Activated CD4-positive, alpha-beta memory T cell treated with anti-CD3 and anti-CD28 coated beads, Interleukin-2, amount 10 ng/mL, durations not matched to agents 7 days and 5 days (primary cell): ENCODE measurements around the gene ARCN1. TPM values are rescaled to one million over a fixed set of nuclear protein-coding genes. Genes with fewer than 3 reads are reported as not detected.

Experiments
- CTCF ChIA-PET: fragments of 350-600 bp; sonication (Branson Sonifier 250); formaldehyde crosslinking; loops from one replicate; lab custom pipeline; 2021; ENCODE audit warnings: antibody characterized with exemption, inconsistent platforms; lab: Charles Lee
- POLR2A ChIA-PET: fragments of 350-600 bp; sonication (Branson Sonifier 250); formaldehyde crosslinking; loops from one replicate; lab custom pipeline; 2021; ENCODE audit warnings: antibody characterized with exemption; lab: Charles Lee
- DNase-seq: peaks from one replicate; pipeline ENCODE4 v3.0.0-alpha.2; 2020
- H3K27ac Mint-ChIP-seq: one replicate; pipeline ENCODE4 v1.8.0; 2021; ENCODE audit warnings: mild to moderate bottlenecking, mixed read lengths
- H3K27me3 Mint-ChIP-seq: one replicate; pipeline ENCODE4 v1.8.0; 2021; ENCODE audit warnings: mixed read lengths
- H3K36me3 Mint-ChIP-seq: one replicate; pipeline ENCODE4 v1.8.0; 2021; ENCODE audit warnings: low read depth, mixed read lengths
- H3K4me1 Mint-ChIP-seq: one replicate; pipeline ENCODE4 v1.8.0; 2021; ENCODE audit warnings: mixed read lengths
- H3K4me3 Mint-ChIP-seq: one replicate; pipeline ENCODE4 v1.8.0; 2021; ENCODE audit warnings: mild to moderate bottlenecking, mixed read lengths
- H3K9me3 Mint-ChIP-seq: one replicate; pipeline ENCODE4 v1.8.0; 2021; ENCODE audit warnings: mixed read lengths
- total RNA-seq, 2 experiments: library from RNA; stranded (reverse); gene quantifications; one replicate each; pipeline ENCODE4 v1.2.3, GENCODE V29; 2021

The ARCN1 gene
- 100 to 1,000 TPM; 138 to 141 TPM for total RNA-seq

- ChIA-PET POLR2A (interaction anchor here (0.6 to 2.8 kb wide), 26 partner anchors 8 to 570 kb away, joined by 3 to 18 read pairs (median 4); partner anchors contain the start of genes CD3E, DDX6, MPZL3 and PHLDB1), CTCF (interaction anchor here (0.6 to 1.6 kb wide), 5 partner anchors 18 to 380 kb away, joined by 3 to 4 read pairs (median 4); no protein-coding TSS in a partner anchor)
- Mint-ChIP-seq H3K27me3 (no peaks in the 10 kb centered on the region), H3K4me1 (peaks cover 45% of the 10 kb centered on the region), H3K4me3 (peak within 1 kb of the TSS; percentile 93), H3K27ac (peak within 1 kb of the TSS; percentile 92), H3K36me3 (peaks cover 31% of the 10 kb centered on the region), H3K9me3 (no peaks in the 10 kb centered on the region)
- DNase-seq = peak; percentile 82
These were observed at the start of gene ARCN1 for GRCh38 chr11:118572061-118572980. ARCN1 (plus strand) TSS chr11:118572409; CDS start chr11:118572548, 139 bp downstream.

DNA sequence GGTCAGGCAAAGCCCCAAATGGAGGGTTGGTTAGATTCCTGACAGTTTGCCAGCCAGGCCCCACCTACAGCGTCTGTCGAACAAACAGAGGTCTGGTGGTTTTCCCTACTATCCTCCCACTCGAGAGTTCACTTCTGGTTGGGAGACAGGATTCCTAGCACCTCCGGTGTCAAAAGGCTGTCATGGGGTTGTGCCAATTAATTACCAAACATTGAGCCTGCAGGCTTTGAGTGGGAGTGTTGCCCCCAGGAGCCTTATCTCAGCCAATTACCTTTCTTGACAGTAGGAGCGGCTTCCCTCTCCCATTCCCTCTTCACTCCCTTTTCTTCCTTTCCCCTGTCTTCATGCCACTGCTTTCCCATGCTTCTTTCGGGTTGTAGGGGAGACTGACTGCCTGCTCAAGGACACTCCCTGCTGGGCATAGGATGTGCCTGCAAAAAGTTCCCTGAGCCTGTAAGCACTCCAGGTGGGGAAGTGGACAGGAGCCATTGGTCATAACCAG, 49.6 kb upstream of the ARCN1 start:
- Mint-ChIP-seq H3K27me3 (no peaks in the 10 kb centered on the region), H3K36me3 (peaks cover 52% of the 10 kb centered on the region), H3K4me1 (peaks cover 2% of the 10 kb centered on the region), H3K9me3 (no peaks in the 10 kb centered on the region), H3K4me3 (no peak overlapping the region), H3K27ac (peak overlapping the region; percentile 51)
- POLR2A ChIA-PET = no interaction called here
- no peak for DNase-seq
- CTCF ChIA-PET = interaction anchor here (1.2 kb wide), 1 partner anchor 26 kb away, joined by 3 read pairs; no protein-coding TSS in a partner anchor

DNA sequence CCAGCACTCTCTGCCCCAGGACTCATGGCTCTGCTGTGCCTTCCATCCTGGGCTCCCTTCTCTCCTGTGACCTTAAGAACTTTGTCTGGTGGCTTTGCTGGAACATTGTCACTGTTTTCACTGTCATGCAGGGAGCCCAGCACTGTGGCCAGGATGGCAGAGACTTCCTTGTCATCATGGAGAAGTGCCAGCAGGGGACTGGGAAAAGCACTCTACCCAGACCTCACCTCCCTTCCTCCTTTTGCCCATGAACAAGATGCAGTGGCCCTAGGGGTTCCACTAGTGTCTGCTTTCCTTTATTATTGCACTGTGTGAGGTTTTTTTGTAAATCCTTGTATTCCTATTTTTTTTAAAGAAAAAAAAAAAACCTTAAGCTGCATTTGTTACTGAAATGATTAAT, 47.9 kb upstream of the ARCN1 start:
- DNase-seq = no peak
- Mint-ChIP-seq H3K9me3 (no peaks in the 10 kb centered on the region), H3K4me3 (no peak overlapping the region), H3K36me3 (peaks cover 48% of the 10 kb centered on the region), H3K27me3 (no peaks in the 10 kb centered on the region), H3K27ac (no peak overlapping the region), H3K4me1 (peaks cover 7% of the 10 kb centered on the region)
- ChIA-PET POLR2A (no interaction called here), CTCF (interaction anchor here (0.7 to 1.2 kb wide), 3 partner anchors 27 to 138 kb away, joined by 3 read pairs; no protein-coding TSS in a partner anchor)

DNA sequence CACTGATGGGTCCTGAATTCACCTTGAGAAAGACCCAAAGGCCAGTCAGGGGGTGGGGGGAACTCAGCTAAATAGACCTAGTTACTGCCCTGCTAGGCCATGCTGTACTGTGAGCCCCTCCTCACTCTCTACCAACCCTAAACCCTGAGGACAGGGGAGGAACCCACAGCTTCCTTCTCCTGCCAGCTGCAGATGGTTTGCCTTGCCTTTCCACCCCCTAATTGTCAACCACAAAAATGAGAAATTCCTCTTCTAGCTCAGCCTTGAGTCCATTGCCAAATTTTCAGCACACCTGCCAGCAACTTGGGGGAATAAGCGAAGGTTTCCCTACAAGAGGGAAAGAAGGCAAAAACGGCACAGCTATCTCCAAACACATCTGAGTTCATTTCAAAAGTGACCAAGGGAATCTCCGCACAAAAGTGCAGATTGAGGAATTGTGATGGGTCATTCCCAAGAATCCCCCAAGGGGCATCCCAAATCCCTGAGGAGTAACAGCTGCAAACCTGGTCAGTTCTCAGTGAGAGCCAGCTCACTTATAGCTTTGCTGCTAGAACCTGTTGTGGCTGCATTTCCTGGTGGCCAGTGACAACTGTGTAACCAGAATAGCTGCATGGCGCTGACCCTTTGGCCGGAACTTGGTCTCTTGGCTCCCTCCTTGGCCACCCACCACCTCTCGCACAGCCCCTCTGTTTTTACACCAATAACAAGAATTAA, 47.3 kb upstream of the ARCN1 start:
- no peak for DNase-seq
- peaks cover 43% of the 10 kb centered on the region for H3K36me3 Mint-ChIP-seq
- no peak overlapping the region for H3K27ac Mint-ChIP-seq
- ChIA-PET POLR2A (no interaction called here), CTCF (interaction anchor here (0.7 to 1.5 kb wide), 4 partner anchors 27 to 138 kb away, joined by 3 read pairs; no protein-coding TSS in a partner anchor)
- no peaks in the 10 kb centered on the region for H3K27me3 Mint-ChIP-seq
- no peaks in the 10 kb centered on the region for H3K9me3 Mint-ChIP-seq
- H3K4me3 Mint-ChIP-seq = no peak overlapping the region
- peaks cover 13% of the 10 kb centered on the region for H3K4me1 Mint-ChIP-seq

- Mint-ChIP-seq H3K36me3 (peaks cover 26% of the 10 kb centered on the region), H3K27ac (no peak overlapping the region), H3K4me1 (peaks cover 22% of the 10 kb centered on the region), H3K4me3 (no peak overlapping the region), H3K27me3 (no peaks in the 10 kb centered on the region), H3K9me3 (no peaks in the 10 kb centered on the region)
- ChIA-PET POLR2A (interaction anchor here (0.6 to 0.9 kb wide), 2 partner anchors 12 to 46 kb away, joined by 3 read pairs; partner anchors contain the start of gene ARCN1), CTCF (interaction anchor here (0.8 to 1.5 kb wide), 2 partner anchors 12 to 68 kb away, joined by 3 read pairs; no protein-coding TSS in a partner anchor)
- DNase-seq = no peak
These were observed 45.5 kb upstream of the ARCN1 start for GRCh38 chr11:118526688-118527087.

- no peaks in the 10 kb centered on the region for H3K9me3 Mint-ChIP-seq
- H3K4me3 Mint-ChIP-seq = no peak within 1 kb of the TSS
- ChIA-PET POLR2A (interaction anchor here (0.6 to 0.9 kb wide), 2 partner anchors 12 to 45 kb away, joined by 3 read pairs; partner anchors contain the start of gene ARCN1), CTCF (interaction anchor here (0.8 kb wide), 1 partner anchor 12 kb away, joined by 3 read pairs; no protein-coding TSS in a partner anchor)
- DNase-seq = no peak
- H3K27me3 Mint-ChIP-seq = no peaks in the 10 kb centered on the region
- H3K4me1 Mint-ChIP-seq = peaks cover 24% of the 10 kb centered on the region
- H3K36me3 Mint-ChIP-seq = peaks cover 22% of the 10 kb centered on the region
- no peak within 1 kb of the TSS for H3K27ac Mint-ChIP-seq
These were observed 45.1 kb upstream of the ARCN1 start, which contains the start of gene TTC36 for GRCh38 chr11:118527109-118527508. TTC36 (plus strand) TSS chr11:118527474; CDS start chr11:118527495, 21 bp downstream.

- H3K36me3 Mint-ChIP-seq = peaks cover 14% of the 10 kb centered on the region
- H3K27me3 Mint-ChIP-seq = no peaks in the 10 kb centered on the region
- H3K4me3 Mint-ChIP-seq = no peak overlapping the region
- H3K9me3 Mint-ChIP-seq = no peaks in the 10 kb centered on the region
- CTCF ChIA-PET = no interaction called here
- POLR2A ChIA-PET = interaction anchor here (1.0 kb wide), 1 partner anchor 93 kb away, joined by 3 read pairs; no protein-coding TSS in a partner anchor
- H3K27ac Mint-ChIP-seq = no peak overlapping the region
- H3K4me1 Mint-ChIP-seq = peaks cover 25% of the 10 kb centered on the region
- DNase-seq = no peak
These were observed 43.7 kb upstream of the ARCN1 start for GRCh38 chr11:118528511-118528910.

GRCh38 chr11:118529584-118530175, 42.5 kb upstream of the ARCN1 start:
- Mint-ChIP-seq H3K4me1 (peaks cover 25% of the 10 kb centered on the region), H3K9me3 (no peaks in the 10 kb centered on the region), H3K27ac (peak overlapping the region; percentile 40), H3K27me3 (no peaks in the 10 kb centered on the region), H3K36me3 (peaks cover 6% of the 10 kb centered on the region), H3K4me3 (peak overlapping the region; percentile 83)
- no peak for DNase-seq
- ChIA-PET POLR2A (interaction anchor here (0.9 to 2.1 kb wide), 5 partner anchors 14 to 263 kb away, joined by 3 to 10 read pairs (median 3); partner anchors contain the start of genes ARCN1 and UBE4A), CTCF (no interaction called here)

GRCh38 chr11:118530180-118530682, 42.0 kb upstream of the ARCN1 start:
- Mint-ChIP-seq H3K9me3 (no peaks in the 10 kb centered on the region), H3K36me3 (peaks cover under 1% of the 10 kb centered on the region), H3K27ac (peak overlapping the region; percentile 40), H3K4me1 (peaks cover 24% of the 10 kb centered on the region), H3K27me3 (no peaks in the 10 kb centered on the region), H3K4me3 (peak overlapping the region; percentile 83)
- peak; percentile 24 for DNase-seq
- ChIA-PET POLR2A (interaction anchor here (0.6 to 2.1 kb wide), 8 partner anchors 14 to 934 kb away, joined by 3 to 10 read pairs (median 3); partner anchors contain the start of genes ARCN1 and UBE4A), CTCF (interaction anchor here (0.8 kb wide), 1 partner anchor 12 kb away, joined by 4 read pairs; no protein-coding TSS in a partner anchor)

DNA sequence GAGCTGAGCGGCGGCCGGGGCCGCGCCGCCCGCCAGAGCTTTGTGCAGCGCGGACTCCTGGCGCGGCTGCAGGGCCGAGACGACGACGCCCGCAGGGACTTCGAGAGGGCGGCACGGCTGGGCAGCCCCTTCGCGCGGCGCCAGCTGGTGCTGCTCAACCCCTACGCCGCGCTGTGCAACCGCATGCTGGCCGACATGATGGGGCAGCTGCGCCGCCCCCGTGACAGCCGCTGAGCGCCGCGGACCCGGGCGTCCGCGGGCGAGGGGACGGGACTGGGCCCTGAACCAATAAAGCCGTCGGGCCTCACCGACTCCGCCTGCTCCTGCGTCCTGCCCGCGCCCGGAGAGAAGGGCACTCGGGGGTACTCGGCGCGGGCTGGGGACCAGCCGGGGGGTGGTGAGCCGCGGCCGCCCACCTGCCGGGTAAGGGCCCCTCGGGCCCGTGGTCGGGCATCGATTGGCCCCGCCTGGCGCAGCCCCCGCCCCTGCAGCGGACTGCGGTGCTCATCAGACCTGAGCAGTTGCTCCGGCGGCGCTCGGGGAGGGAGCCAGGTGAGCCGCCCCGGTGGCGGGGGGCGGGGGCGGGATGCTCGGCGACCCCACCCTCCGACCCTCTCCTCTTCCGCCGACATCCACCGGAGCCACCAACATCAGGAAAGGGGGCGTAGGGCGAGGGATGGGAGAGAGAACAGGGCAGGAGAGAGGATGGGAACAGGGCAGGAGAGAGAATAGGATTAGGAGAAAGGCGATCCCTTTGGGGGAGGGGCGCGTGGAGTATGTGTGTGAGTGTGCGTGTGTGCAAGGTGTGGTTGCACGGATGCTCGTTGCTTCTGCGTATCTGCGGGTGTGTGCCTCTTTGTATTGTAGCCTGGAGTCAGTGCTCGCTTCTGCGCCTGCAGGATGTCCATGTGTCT, 41.3 kb upstream of the ARCN1 start, which contains the start of gene TMEM25:
TMEM25 (plus strand) TSS at position 510 of the 914 bp plus-strand sequence. CDS start 610 bp downstream, outside the sequence.
- H3K4me1 Mint-ChIP-seq = peaks cover 24% of the 10 kb centered on the region
- ChIA-PET CTCF (interaction anchor here (0.8 kb wide), 1 partner anchor 12 kb away, joined by 4 read pairs; no protein-coding TSS in a partner anchor), POLR2A (interaction anchor here (0.6 to 2.1 kb wide), 8 partner anchors 15 to 935 kb away, joined by 3 to 10 read pairs (median 3); partner anchors contain the start of genes ARCN1 and UBE4A)
- H3K36me3 Mint-ChIP-seq = no peaks in the 10 kb centered on the region
- DNase-seq = peak; percentile 72
- H3K4me3 Mint-ChIP-seq = peak within 1 kb of the TSS; percentile 83
- H3K27me3 Mint-ChIP-seq = no peaks in the 10 kb centered on the region
- H3K9me3 Mint-ChIP-seq = no peaks in the 10 kb centered on the region
- H3K27ac Mint-ChIP-seq = peak within 1 kb of the TSS; percentile 40
